Natural killer cell (primary cell): ENCODE measurements around the gene EXD3. TPM values are rescaled to one million over a fixed set of nuclear protein-coding genes. Genes with fewer than 3 reads are reported as not detected.

Experiments used
- ATAC-seq, 3 donors: fragments of 150-1000 bp in 2 of 3; fragments of 200-7000 bp in 1 of 3; cut with Tn5 transposase; 1 replicate in 1 of 3; 2 replicates in 2 of 3; pipeline ENCODE4 v1.10.0; 2021; ENCODE audit warnings: mild to moderate bottlenecking in 2 of 3, moderate library complexity in 2 of 3
- DNase-seq, 2 donors: peaks; one replicate each; pipeline versions ENCODE4 v3.0.0 to v3.0.0-alpha.2; 2013 to 2021; ENCODE audit warnings: mixed read lengths in 1 of 2
- H3K27ac ChIP-seq: one replicate; pipeline ENCODE4 v1.5.1; 2013; ENCODE audit warnings: mild to moderate bottlenecking, low read length
- H3K27me3 ChIP-seq: one replicate; pipeline ENCODE4 v1.6.1; 2013; ENCODE audit warnings: low read length; ENCODE audit not compliant: control insufficient read depth, insufficient read depth
- H3K36me3 ChIP-seq: one replicate; pipeline ENCODE4 v1.6.1; 2013; ENCODE audit warnings: low read length; ENCODE audit not compliant: control insufficient read depth, insufficient read depth
- H3K4me1 ChIP-seq: one replicate; pipeline ENCODE4 v1.6.1; 2013; ENCODE audit warnings: low read length; ENCODE audit not compliant: control insufficient read depth, insufficient read depth
- H3K4me3 ChIP-seq: one replicate; pipeline ENCODE4 v1.5.1; 2013; ENCODE audit warnings: low read length
- H3K9me3 ChIP-seq: one replicate; pipeline ENCODE4 v1.6.1; 2013; ENCODE audit warnings: low read length; ENCODE audit not compliant: control insufficient read depth, insufficient read depth
- H3K27ac Mint-ChIP-seq, 2 donors: one replicate each; pipeline ENCODE4 v1.8.0; 2022; ENCODE audit warnings: mild to moderate bottlenecking in 2 of 2, mixed read lengths in 2 of 2, moderate library complexity in 1 of 2
- H3K27me3 Mint-ChIP-seq, 2 donors: one replicate each; pipeline ENCODE4 v1.8.0; 2022; ENCODE audit warnings: low read depth in 2 of 2, mixed read lengths in 2 of 2
- H3K36me3 Mint-ChIP-seq: one replicate; pipeline ENCODE4 v1.8.0; 2022; ENCODE audit warnings: mixed read lengths
- H3K4me1 Mint-ChIP-seq, 2 donors: one replicate each; pipeline ENCODE4 v1.8.0; 2022; ENCODE audit warnings: mixed read lengths in 2 of 2
- H3K4me3 Mint-ChIP-seq: one replicate; pipeline ENCODE4 v1.8.0; 2022; ENCODE audit warnings: mild to moderate bottlenecking, moderate library complexity, mixed read lengths
- H3K9me3 Mint-ChIP-seq, 2 donors: one replicate each; pipeline ENCODE4 v1.8.0; 2022; ENCODE audit warnings: mixed read lengths in 2 of 2
- WGBS: methylation state at CpG from one replicate; pipeline ENCODE4 v1.1.7; 2013; ENCODE audit warnings: missing lambda C conversion rate; ENCODE audit not compliant: insufficient coverage; 5-methylcytosine and 5-hydroxymethylcytosine counted together
- intact Hi-C: fragments of 100-400 bp; cut with micrococcal nuclease; formaldehyde crosslinking; loops from one replicate; pipeline ENCODE4 v1.14.2; 2022
- total RNA-seq, 4 donors: library from RNA; stranded (reverse); fragments of 120-200 nt in 1 of 4; gene quantifications; one replicate each; pipeline versions ENCODE4 v1.2.3 to v1.2.4, GENCODE V29; 2013 to 2022
- TF ChIP-seq, protein P1 (sequence below): fragments of 200-600 bp; IDR thresholded peaks from one replicate; pipeline ENCODE4 v1.8.0; 2022; ENCODE audit warnings: antibody characterized with exemption

EXD3 gene
- total RNA-seq, 3 donors from 2014 or later (not counting 1 experiment from before 2014, with no cell fraction given): 28.0 to 35.3 (median 29.6) TPM

- H3K4me1 ChIP-seq: peaks cover 42% of the 10 kb centered on the region
- DNase-seq: no peak
- H3K9me3 ChIP-seq: no peaks in the 10 kb centered on the region
- no peak overlapping the region for H3K27ac ChIP-seq
- peaks cover 29% of the 10 kb centered on the region for H3K27me3 ChIP-seq
- no peak for ATAC-seq
- peak overlapping the region in 1 of 2 donors; percentile 40 for H3K27ac Mint-ChIP-seq
- H3K36me3 ChIP-seq: no peaks in the 10 kb centered on the region
- H3K4me3 ChIP-seq: no peak overlapping the region
- no peaks in the 10 kb centered on the region for H3K36me3 Mint-ChIP-seq
- peaks cover 0 to 31% of the 10 kb centered on the region in 2 donors for H3K4me1 Mint-ChIP-seq
- WGBS: 5% methylated on average over 24 of the region's 25 CpGs
- TF ChIP-seq, protein P1, sequence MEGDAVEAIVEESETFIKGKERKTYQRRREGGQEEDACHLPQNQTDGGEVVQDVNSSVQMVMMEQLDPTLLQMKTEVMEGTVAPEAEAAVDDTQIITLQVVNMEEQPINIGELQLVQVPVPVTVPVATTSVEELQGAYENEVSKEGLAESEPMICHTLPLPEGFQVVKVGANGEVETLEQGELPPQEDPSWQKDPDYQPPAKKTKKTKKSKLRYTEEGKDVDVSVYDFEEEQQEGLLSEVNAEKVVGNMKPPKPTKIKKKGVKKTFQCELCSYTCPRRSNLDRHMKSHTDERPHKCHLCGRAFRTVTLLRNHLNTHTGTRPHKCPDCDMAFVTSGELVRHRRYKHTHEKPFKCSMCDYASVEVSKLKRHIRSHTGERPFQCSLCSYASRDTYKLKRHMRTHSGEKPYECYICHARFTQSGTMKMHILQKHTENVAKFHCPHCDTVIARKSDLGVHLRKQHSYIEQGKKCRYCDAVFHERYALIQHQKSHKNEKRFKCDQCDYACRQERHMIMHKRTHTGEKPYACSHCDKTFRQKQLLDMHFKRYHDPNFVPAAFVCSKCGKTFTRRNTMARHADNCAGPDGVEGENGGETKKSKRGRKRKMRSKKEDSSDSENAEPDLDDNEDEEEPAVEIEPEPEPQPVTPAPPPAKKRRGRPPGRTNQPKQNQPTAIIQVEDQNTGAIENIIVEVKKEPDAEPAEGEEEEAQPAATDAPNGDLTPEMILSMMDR: no peak
- H3K4me3 Mint-ChIP-seq: peak overlapping the region; percentile 85
- intact Hi-C loops: no loop called here
- H3K9me3 Mint-ChIP-seq: no peaks in the 10 kb centered on the region
- H3K27me3 Mint-ChIP-seq: peaks cover 6 to 9% of the 10 kb centered on the region in 2 donors
Observed at GRCh38 chr9:137300567-137301080, 122.3 kb downstream of the EXD3 start.

DNA sequence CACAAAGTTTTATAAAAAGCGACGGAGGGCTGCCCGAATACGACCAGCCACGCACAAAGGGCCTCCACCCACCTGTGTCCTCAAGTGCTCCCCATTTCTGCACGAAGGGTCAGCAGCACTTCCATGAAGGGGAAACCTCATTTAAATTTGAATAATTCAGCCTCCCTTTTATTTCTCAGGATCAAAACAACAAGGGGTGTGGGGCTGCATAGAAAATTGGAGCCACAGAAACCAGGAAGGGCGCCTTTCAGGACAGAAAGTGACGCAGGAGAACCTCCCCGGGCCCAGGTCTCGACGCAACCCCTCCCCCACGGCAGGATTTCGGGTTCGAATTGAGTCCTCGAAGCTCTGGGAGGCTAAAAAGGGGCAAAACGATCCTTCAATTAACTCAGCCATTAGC lies 123.0 kb downstream of the EXD3 start:
- WGBS: 82% methylated on average over 16 of the region's 16 CpGs
- intact Hi-C loops: loop anchor here (10.0 kb wide), 1 partner anchor 225 kb away; no protein-coding TSS in a partner anchor
- no peak for ATAC-seq
- Histone ChIP-seq H3K9me3 (no peaks in the 10 kb centered on the region), H3K27me3 (peaks cover 30% of the 10 kb centered on the region), H3K4me1 (peaks cover 38% of the 10 kb centered on the region), H3K27ac (no peak overlapping the region), H3K4me3 (no peak overlapping the region), H3K36me3 (no peaks in the 10 kb centered on the region)
- Mint-ChIP-seq H3K9me3 (no peaks in the 10 kb centered on the region), H3K36me3 (no peaks in the 10 kb centered on the region), H3K4me1 (peaks cover 0 to 25% of the 10 kb centered on the region in 2 donors), H3K27ac (no peak overlapping the region), H3K27me3 (peaks cover 8 to 9% of the 10 kb centered on the region in 2 donors), H3K4me3 (peak overlapping the region; percentile 56)
- DNase-seq: no peak
- TF ChIP-seq, protein P1: no peak

GRCh38 chr9:137299203-137299565 lies 123.8 kb downstream of the EXD3 start:
- Mint-ChIP-seq H3K4me1 (peaks cover 0 to 25% of the 10 kb centered on the region in 2 donors), H3K9me3 (no peaks in the 10 kb centered on the region), H3K36me3 (no peaks in the 10 kb centered on the region), H3K27me3 (peaks cover 9 to 10% of the 10 kb centered on the region in 2 donors), H3K27ac (no peak overlapping the region), H3K4me3 (no peak overlapping the region)
- ATAC-seq (no peak), DNase-seq (no peak)
- intact Hi-C loops: loop anchor here (10.0 kb wide), 1 partner anchor 226 kb away; no protein-coding TSS in a partner anchor
- H3K27me3 ChIP-seq: peaks cover 37% of the 10 kb centered on the region
- WGBS: 90% methylated on average over 10 of the region's 10 CpGs
- no peaks in the 10 kb centered on the region for H3K9me3 ChIP-seq
- TF ChIP-seq, protein P1: no peak
- H3K36me3 ChIP-seq: no peaks in the 10 kb centered on the region
- no peak overlapping the region for H3K4me3 ChIP-seq
- H3K27ac ChIP-seq: no peak overlapping the region
- peaks cover 36% of the 10 kb centered on the region for H3K4me1 ChIP-seq
